CD4-positive, alpha-beta T cell (primary cell): ENCODE results near the gene ISOC2. TPM values are rescaled to one million over a fixed set of nuclear protein-coding genes. Genes with fewer than 3 reads are reported as not detected.
A peak's percentile ranks its signal among the peaks of the same experiment; 100 is the strongest.

Experiments used
- ATAC-seq: fragments of 200-7000 bp; cut with Tn5 transposase; one replicate; pipeline ENCODE4 v1.10.0; 2022; ENCODE audit warnings: mild to moderate bottlenecking; ENCODE audit not compliant: poor library complexity
- CTCF ChIA-PET: fragments of 350-600 bp; sonication (Branson Sonifier 250); formaldehyde crosslinking; loops from one replicate; lab custom pipeline; 2021; ENCODE audit warnings: antibody characterized with exemption, inconsistent platforms; lab: Charles Lee
- POLR2A ChIA-PET: fragments of 350-600 bp; sonication (Branson Sonifier 250); formaldehyde crosslinking; loops from one replicate; lab custom pipeline; 2021; ENCODE audit warnings: antibody characterized with exemption, inconsistent platforms; lab: Charles Lee
- DNase-seq, 14 experiments: peaks; one replicate each; pipeline ENCODE4 v3.0.0-alpha.2; 2013 to 2020; ENCODE audit warnings: mixed read lengths in 2 of 14
- H3K27ac ChIP-seq, 2 donors: one replicate each; pipeline versions ENCODE4 v1.5.1 to v1.7.0; 2013; ENCODE audit warnings: low read length in 2 of 2, low read depth in 1 of 2, mild to moderate bottlenecking in 1 of 2
- H3K27me3 ChIP-seq, 2 experiments: 1 replicate in 1 of 2; 2 replicates in 1 of 2; pipeline versions ENCODE4 v1.6.1 to v1.7.0; 2013; ENCODE audit warnings: low read length in 2 of 2, control low read depth in 1 of 2, mild to moderate bottlenecking in 1 of 2, moderate library complexity in 1 of 2; ENCODE audit not compliant: insufficient read depth in 2 of 2, control insufficient read depth in 1 of 2
- H3K36me3 ChIP-seq: one replicate; pipeline ENCODE4 v1.6.1; 2013; ENCODE audit warnings: low read length, control low read depth; ENCODE audit not compliant: insufficient read depth
- H3K4me1 ChIP-seq: one replicate; pipeline ENCODE4 v1.6.1; 2013; ENCODE audit warnings: low read length, control low read depth; ENCODE audit not compliant: insufficient read depth
- H3K4me3 ChIP-seq: one replicate; pipeline ENCODE4 v1.5.1; 2013; ENCODE audit warnings: mild to moderate bottlenecking, low read length, moderate library complexity
- H3K9me3 ChIP-seq, 2 experiments: 1 replicate in 1 of 2; 2 replicates in 1 of 2; pipeline versions ENCODE4 v1.6.1 to v1.7.0; 2013; ENCODE audit warnings: low read length in 2 of 2, mild to moderate bottlenecking in 2 of 2, control low read depth in 1 of 2, moderate library complexity in 1 of 2; ENCODE audit not compliant: control insufficient read depth in 1 of 2, insufficient read depth in 1 of 2
- H3K27ac Mint-ChIP-seq: one replicate; pipeline ENCODE4 v1.8.0; 2020; ENCODE audit warnings: mixed read lengths
- H3K27me3 Mint-ChIP-seq: one replicate; pipeline ENCODE4 v1.8.0; 2021; ENCODE audit warnings: mixed read lengths
- H3K36me3 Mint-ChIP-seq: one replicate; pipeline ENCODE4 v1.8.0; 2021; ENCODE audit warnings: low read depth, mixed read lengths
- H3K4me1 Mint-ChIP-seq: one replicate; pipeline ENCODE4 v1.8.0; 2021; ENCODE audit warnings: low read depth, mixed read lengths
- H3K4me3 Mint-ChIP-seq: one replicate; pipeline ENCODE4 v1.8.0; 2020; ENCODE audit warnings: mild to moderate bottlenecking, mixed read lengths
- H3K9me3 Mint-ChIP-seq: one replicate; pipeline ENCODE4 v1.8.0; 2020; ENCODE audit warnings: mixed read lengths
- CTCF ChIP-seq: fragments of 200-600 bp; IDR thresholded peaks from one replicate; pipeline ENCODE4 v1.8.0; 2022; ENCODE audit warnings: antibody characterized with exemption, mild to moderate bottlenecking
- intact Hi-C, 2 experiments: fragments of 100-400 bp; cut with DNase I in 1 of 2; cut with micrococcal nuclease in 1 of 2; formaldehyde crosslinking; loops; one replicate each; pipeline versions ENCODE4 v1.15.1 to v1.9.0; 2023 to 2025; cut with DNase I, micrococcal nuclease
- total RNA-seq, 174 experiments: library from RNA in 2 of 174; stranded (reverse) in 2 of 174; gene quantifications; one replicate each; pipeline ENCODE4 v1.2.3 and lab custom pipeline; 2021 to 2026

The ISOC2 gene
- total RNA-seq, 2 experiments from 2014 or later = 1.5 to 2.2 TPM

- Mint-ChIP-seq H3K27ac (no peak overlapping the region), H3K9me3 (no peaks in the 10 kb centered on the region), H3K4me3 (peak overlapping the region; percentile 25), H3K4me1 (peaks cover 25% of the 10 kb centered on the region), H3K27me3 (peaks cover 25% of the 10 kb centered on the region), H3K36me3 (no peaks in the 10 kb centered on the region)
- H3K36me3 ChIP-seq = no peaks in the 10 kb centered on the region
- no peak for TF ChIP-seq CTCF
- ChIA-PET POLR2A (no interaction called here), CTCF (no interaction called here)
- intact Hi-C loops = no loop called here
- H3K4me1 ChIP-seq = peaks cover 26% of the 10 kb centered on the region
- H3K4me3 ChIP-seq = no peak overlapping the region
- peaks cover 9 to 12% of the 10 kb centered on the region in 2 experiments for H3K27me3 ChIP-seq
- no peak overlapping the region for H3K27ac ChIP-seq
- ATAC-seq (no peak), DNase-seq (no peak)
- peaks cover 0 to 7% of the 10 kb centered on the region in 2 experiments for H3K9me3 ChIP-seq
Measured at GRCh38 chr19:55456347-55456746, 5.1 kb downstream of the ISOC2 start.

- H3K4me1 Mint-ChIP-seq = peaks cover 22% of the 10 kb centered on the region
- H3K36me3 ChIP-seq = no peaks in the 10 kb centered on the region
- H3K4me3 Mint-ChIP-seq = no peak overlapping the region
- no peaks in the 10 kb centered on the region for H3K36me3 Mint-ChIP-seq
- H3K27me3 Mint-ChIP-seq = peaks cover 29% of the 10 kb centered on the region
- H3K4me1 ChIP-seq = peaks cover 25% of the 10 kb centered on the region
- peaks cover 12 to 14% of the 10 kb centered on the region in 2 experiments for H3K27me3 ChIP-seq
- peaks cover 0 to 7% of the 10 kb centered on the region in 2 experiments for H3K9me3 ChIP-seq
- H3K9me3 Mint-ChIP-seq = no peaks in the 10 kb centered on the region
- no peak overlapping the region for H3K27ac ChIP-seq
- H3K4me3 ChIP-seq = no peak overlapping the region
- no peak overlapping the region for H3K27ac Mint-ChIP-seq
- DNase-seq (no peak), ATAC-seq (no peak)
- TF ChIP-seq CTCF = no peak
- POLR2A ChIA-PET = no interaction called here
- CTCF ChIA-PET = no interaction called here
- intact Hi-C loops = no loop called here
Measured at GRCh38 chr19:55455576-55456235, 5.7 kb downstream of the ISOC2 start.

DNA sequence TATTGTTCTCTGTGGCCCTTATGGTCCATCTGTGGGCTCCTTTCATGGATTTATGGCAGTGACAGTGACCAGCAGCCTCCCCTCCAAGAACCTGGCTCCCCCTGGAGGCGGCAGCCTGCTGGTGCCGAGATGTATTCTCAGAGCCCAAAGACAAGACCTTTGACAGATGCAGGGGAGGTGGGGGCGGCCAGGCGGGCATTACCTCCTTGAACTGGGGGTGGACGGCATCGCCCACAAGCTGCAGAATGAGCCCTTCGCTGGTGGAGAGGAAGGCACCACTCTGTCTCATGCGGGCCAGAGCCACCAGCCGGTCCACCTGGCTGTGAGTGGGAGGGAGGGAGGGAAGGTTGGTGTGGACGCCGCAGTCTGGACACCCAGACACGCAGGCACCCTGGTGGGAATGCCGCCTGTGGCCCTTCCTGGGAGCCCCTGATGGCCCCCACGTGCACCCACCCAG lies 6.6 kb downstream of the ISOC2 start:
- Histone ChIP-seq H3K4me1 (peaks cover 23% of the 10 kb centered on the region), H3K9me3 (peaks cover 0 to 7% of the 10 kb centered on the region in 2 experiments), H3K4me3 (no peak overlapping the region), H3K36me3 (no peaks in the 10 kb centered on the region), H3K27me3 (peaks cover 17 to 20% of the 10 kb centered on the region in 2 experiments), H3K27ac (no peak overlapping the region)
- Mint-ChIP-seq H3K9me3 (no peaks in the 10 kb centered on the region), H3K36me3 (no peaks in the 10 kb centered on the region), H3K4me1 (peaks cover 13% of the 10 kb centered on the region), H3K4me3 (peak overlapping the region; percentile 77), H3K27me3 (peaks cover 33% of the 10 kb centered on the region), H3K27ac (no peak overlapping the region)
- DNase-seq = peak in 13 of 14 experiments; percentile 23 to 73 (median 46)
- ChIA-PET POLR2A (no interaction called here), CTCF (no interaction called here)
- peak; percentile 54 for TF ChIP-seq CTCF
- peak; percentile 41 for ATAC-seq
- intact Hi-C loops = loop anchor here (1.0 kb wide), 2 partner anchors 154 to 314 kb away; no protein-coding TSS in a partner anchor
